H9 (cell line): ENCODE results near the gene TREML2. TPM values are rescaled to one million over a fixed set of nuclear protein-coding genes. Genes with fewer than 3 reads are reported as not detected.

ENCODE experiments used
- DNase-seq: peaks from one replicate; pipeline ENCODE4 v3.0.0-alpha.2; 2017
- H2AFZ ChIP-seq: one replicate; pipeline ENCODE4 v1.6.1; 2013; ENCODE audit warnings: mild to moderate bottlenecking, low read length, control low read depth, moderate library complexity
- H2AK5ac ChIP-seq: 2 replicates; pipeline ENCODE4 v1.6.1; 2013; ENCODE audit warnings: low read length, control low read depth, mixed read lengths; ENCODE audit not compliant: insufficient read length
- H2BK120ac ChIP-seq: one replicate; pipeline ENCODE4 v1.6.1; 2013; ENCODE audit warnings: low read depth, mild to moderate bottlenecking, low read length, control low read depth, inconsistent platforms; ENCODE audit not compliant: poor library complexity, severe bottlenecking
- H2BK12ac ChIP-seq: 2 replicates; pipeline ENCODE4 v1.6.1; 2013; ENCODE audit warnings: low read length, control low read depth, mixed read lengths, low read depth; ENCODE audit not compliant: insufficient read length
- H2BK15ac ChIP-seq: 2 replicates; pipeline ENCODE4 v1.6.1; 2013; ENCODE audit warnings: low read depth, low read length, control low read depth
- H2BK20ac ChIP-seq: one replicate; pipeline ENCODE4 v1.6.1; 2013; ENCODE audit warnings: low read depth, mild to moderate bottlenecking, low read length, control low read depth, inconsistent platforms; ENCODE audit not compliant: poor library complexity, severe bottlenecking
- H2BK5ac ChIP-seq: 2 replicates; pipeline ENCODE4 v1.6.1; 2013; ENCODE audit warnings: low read length, control low read depth, mixed read lengths; ENCODE audit not compliant: insufficient read length
- H3K14ac ChIP-seq: 2 replicates; pipeline ENCODE4 v1.6.1; 2013; ENCODE audit warnings: low read length, control low read depth; ENCODE audit not compliant: insufficient read depth
- H3K18ac ChIP-seq: 2 replicates; pipeline ENCODE4 v1.6.1; 2013; ENCODE audit warnings: low read depth, mild to moderate bottlenecking, mixed read lengths, low read length, control low read depth; ENCODE audit not compliant: insufficient read length
- H3K23ac ChIP-seq: 2 replicates; pipeline ENCODE4 v1.6.1; 2013; ENCODE audit warnings: low read length, control low read depth, mixed read lengths, low read depth; ENCODE audit not compliant: insufficient read length
- H3K23me2 ChIP-seq: 2 replicates; pipeline ENCODE4 v1.6.1; 2013; ENCODE audit warnings: low read depth, mild to moderate bottlenecking, mixed read lengths, low read length, control low read depth; ENCODE audit not compliant: insufficient read length, poor library complexity, severe bottlenecking
- H3K27ac ChIP-seq: 2 replicates; pipeline ENCODE4 v1.5.1; 2013; ENCODE audit warnings: low read length, control low read depth, mixed read lengths, low read depth; ENCODE audit not compliant: insufficient read length
- H3K27me3 ChIP-seq: 2 replicates; pipeline ENCODE4 v1.6.1; 2013; ENCODE audit warnings: low read length, control low read depth, inconsistent platforms; ENCODE audit not compliant: insufficient read depth
- H3K4ac ChIP-seq: 2 replicates; pipeline ENCODE4 v1.6.1; 2013; ENCODE audit warnings: low read depth, mild to moderate bottlenecking, control low read depth, inconsistent platforms, low read length, moderate library complexity
- H3K4me1 ChIP-seq: 2 replicates; pipeline ENCODE4 v1.6.1; 2013; ENCODE audit warnings: low read length, control low read depth, inconsistent platforms; ENCODE audit not compliant: insufficient read depth
- H3K4me2 ChIP-seq: 2 replicates; pipeline ENCODE4 v1.6.1; 2013; ENCODE audit warnings: low read length, control low read depth, mixed read lengths; ENCODE audit not compliant: insufficient read length, insufficient read depth
- H3K56ac ChIP-seq: 2 replicates; pipeline ENCODE4 v1.6.1; 2013; ENCODE audit warnings: low read depth, mild to moderate bottlenecking, mixed read lengths, low read length, control low read depth; ENCODE audit not compliant: insufficient read length
- H3K79me1 ChIP-seq: 2 replicates; pipeline ENCODE4 v1.6.1; 2013; ENCODE audit warnings: low read depth, mild to moderate bottlenecking, moderate library complexity, low read length, control low read depth, inconsistent platforms; ENCODE audit not compliant: insufficient read depth, poor library complexity, severe bottlenecking
- H3K79me2 ChIP-seq: 2 replicates; pipeline ENCODE4 v1.6.1; 2013; ENCODE audit warnings: low read length, control low read depth, inconsistent platforms; ENCODE audit not compliant: insufficient read depth
- H3K9ac ChIP-seq: 2 replicates; pipeline ENCODE4 v1.6.1; 2013; ENCODE audit warnings: low read length, control low read depth, mixed read lengths; ENCODE audit not compliant: insufficient read length; ENCODE audit errors: extremely low read depth
- H3K9me3 ChIP-seq: one replicate; pipeline ENCODE4 v1.6.1; 2013; ENCODE audit warnings: low read depth, low read length, inconsistent platforms; ENCODE audit not compliant: control insufficient read depth
- H3T11ph ChIP-seq: one replicate; pipeline ENCODE4 v1.6.1; 2013; ENCODE audit warnings: mild to moderate bottlenecking, low read length, control low read depth, inconsistent platforms
- H4K20me1 ChIP-seq: one replicate; pipeline ENCODE4 v1.6.1; 2013; ENCODE audit not compliant: control insufficient read depth, insufficient read length, insufficient read depth
- H4K5ac ChIP-seq: 2 replicates; pipeline ENCODE4 v1.6.1; 2013; ENCODE audit warnings: low read depth, mild to moderate bottlenecking, mixed read lengths, low read length, control low read depth; ENCODE audit not compliant: insufficient read length
- H4K8ac ChIP-seq: replicated peaks from 2 replicates; pipeline ENCODE4 v1.6.1; 2013; ENCODE audit warnings: low read length, control low read depth, mixed read lengths, low read depth; ENCODE audit not compliant: insufficient read length
- H4K91ac ChIP-seq: 2 replicates; pipeline ENCODE4 v1.6.1; 2013; ENCODE audit warnings: low read depth, mild to moderate bottlenecking, moderate library complexity, mixed read lengths, low read length, control low read depth; ENCODE audit not compliant: insufficient read length
- H3K27ac Mint-ChIP-seq, 3 experiments: 2 replicates in 2 of 3; 3 replicates in 1 of 3; pipeline ENCODE4 v1.8.0; 2020 to 2021; ENCODE audit warnings: mixed read lengths in 3 of 3, mild to moderate bottlenecking in 1 of 3, moderate library complexity in 1 of 3
- H3K27me3 Mint-ChIP-seq: 2 replicates; pipeline ENCODE4 v1.8.0; 2021; ENCODE audit warnings: low read depth, mild to moderate bottlenecking, moderate library complexity, mixed read lengths
- H3K36me3 Mint-ChIP-seq, 3 experiments: 2 replicates in 2 of 3; 3 replicates in 1 of 3; pipeline ENCODE4 v1.8.0; 2020 to 2021; ENCODE audit warnings: low read depth in 3 of 3, mixed read lengths in 3 of 3; ENCODE audit not compliant: insufficient read depth in 1 of 3
- H3K4me1 Mint-ChIP-seq, 2 experiments: 2 replicates each; pipeline ENCODE4 v1.8.0; 2020; ENCODE audit warnings: mixed read lengths in 2 of 2
- H3K4me3 Mint-ChIP-seq, 2 experiments: 2 replicates in 1 of 2; 3 replicates in 1 of 2; pipeline ENCODE4 v1.8.0; 2020 to 2021; ENCODE audit warnings: mild to moderate bottlenecking in 2 of 2, mixed read lengths in 2 of 2, moderate library complexity in 1 of 2
- H3K9me3 Mint-ChIP-seq, 2 experiments: 2 replicates in 1 of 2; 3 replicates in 1 of 2; pipeline ENCODE4 v1.8.0; 2020; ENCODE audit warnings: mild to moderate bottlenecking in 2 of 2, mixed read lengths in 2 of 2, moderate library complexity in 1 of 2
- CTCF ChIP-seq: fragments of 200-600 bp; sonication (generic); conservative IDR thresholded peaks from 3 replicates; pipeline ENCODE4 v1.8.0; 2021; ENCODE audit warnings: antibody characterized with exemption, mild to moderate bottlenecking
- WGBS: extraction: QIAGEN DNeasy Blood & Tissue Kit; methylation state at CpG from one replicate; pipeline ENCODE4 v1.1.7; 2013; ENCODE audit warnings: missing lambda C conversion rate, low lambda C conversion rate, mixed read lengths; ENCODE audit not compliant: insufficient read length; ENCODE audit errors: extremely low coverage; 5-methylcytosine and 5-hydroxymethylcytosine counted together
- total RNA-seq: library from RNA; stranded (reverse); gene quantifications from 2 replicates; pipeline ENCODE4 v1.2.1, GENCODE V29; 2021

TREML2 gene
- total RNA-seq, 1 experiment from 2014 or later, result 0.07 TPM

- no peak within 1 kb of the TSS for H3K18ac ChIP-seq
- H4K8ac ChIP-seq, result no peak within 1 kb of the TSS
- no peak for TF ChIP-seq CTCF
- no peak within 1 kb of the TSS for H4K5ac ChIP-seq
- no peaks in the 10 kb centered on the region for H3K23me2 ChIP-seq
- 0 out of 7 replicates have a peak within 1 kb of the TSS, but pooled peaks of 1 of the 3 experiments have one; percentile 32 for H3K27ac Mint-ChIP-seq
- no peak within 1 kb of the TSS for H2BK12ac ChIP-seq
- no peak within 1 kb of the TSS for H2AK5ac ChIP-seq
- no peaks in the 10 kb centered on the region for H3K79me2 ChIP-seq
- H2BK20ac ChIP-seq, result no peak within 1 kb of the TSS
- no peaks in the 10 kb centered on the region for H3K9me3 ChIP-seq
- H3K9ac ChIP-seq, result no peak within 1 kb of the TSS
- H4K20me1 ChIP-seq, result no peaks in the 10 kb centered on the region
- no peaks in the 10 kb centered on the region for H3K9me3 Mint-ChIP-seq
- H3K4me1 Mint-ChIP-seq, result peaks cover 11 to 13% of the 10 kb centered on the region in 2 experiments; a peak in 3 of 4 replicates
- H2BK5ac ChIP-seq, result no peak within 1 kb of the TSS
- no peak within 1 kb of the TSS for H3K4ac ChIP-seq
- H3K56ac ChIP-seq, result no peak within 1 kb of the TSS
- no peak within 1 kb of the TSS for H3T11ph ChIP-seq
- DNase-seq, result no peak
- peak within 1 kb of the TSS in 1 of 2 experiments; percentile 41; a peak in 2 of 5 replicates for H3K4me3 Mint-ChIP-seq
- no peak within 1 kb of the TSS for H3K4me2 ChIP-seq
- no peaks in the 10 kb centered on the region for H3K27me3 ChIP-seq
- H3K23ac ChIP-seq, result no peak within 1 kb of the TSS
- H4K91ac ChIP-seq, result no peak within 1 kb of the TSS
- H2BK15ac ChIP-seq, result no peak within 1 kb of the TSS
- peaks cover 6% of the 10 kb centered on the region for H3K27me3 Mint-ChIP-seq
- no peak within 1 kb of the TSS for H2BK120ac ChIP-seq
- no CpG with 5 or more reads among the region's 5 CpGs for WGBS
- no peaks in the 10 kb centered on the region for H3K4me1 ChIP-seq
- H3K36me3 Mint-ChIP-seq, result no peaks in the 10 kb centered on the region; a peak in 1 of 7 replicates
- no peaks in the 10 kb centered on the region for H3K79me1 ChIP-seq
- no peak within 1 kb of the TSS; the same call in 1 of the 2 replicates for H3K14ac ChIP-seq
- no peak within 1 kb of the TSS for H2AFZ ChIP-seq
- no peak within 1 kb of the TSS for H3K27ac ChIP-seq
Observed at GRCh38 chr6:41153992-41154625, 46.8 kb downstream of the TREML2 start, which contains the start of gene TREML1. Gene TREML1 (minus strand): TSS chr6:41154347. CDS start chr6:41154288, 59 bp downstream.
